ENCODE measurements around the gene HNRNPF.

DNA sequence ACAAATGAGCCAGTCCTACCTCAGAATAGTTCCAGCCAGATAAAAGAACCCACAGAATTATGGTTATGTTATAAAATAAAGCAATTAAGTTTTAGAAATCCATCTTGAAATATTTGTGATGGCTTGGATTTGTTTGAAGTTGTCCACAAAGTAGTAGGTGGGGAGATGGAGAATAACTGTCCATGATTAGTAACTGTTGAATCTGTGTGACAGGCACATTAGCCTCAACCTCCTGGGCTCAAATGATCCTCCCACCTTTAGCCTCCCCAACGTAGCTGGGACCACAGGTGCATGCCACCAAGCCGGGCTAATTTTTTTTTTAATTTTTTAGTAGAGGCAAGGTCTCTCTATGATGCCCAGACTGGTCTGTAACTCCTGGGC, 10.1 kb downstream of the HNRNPF start:
- TF ChIP-seq, protein P1, sequence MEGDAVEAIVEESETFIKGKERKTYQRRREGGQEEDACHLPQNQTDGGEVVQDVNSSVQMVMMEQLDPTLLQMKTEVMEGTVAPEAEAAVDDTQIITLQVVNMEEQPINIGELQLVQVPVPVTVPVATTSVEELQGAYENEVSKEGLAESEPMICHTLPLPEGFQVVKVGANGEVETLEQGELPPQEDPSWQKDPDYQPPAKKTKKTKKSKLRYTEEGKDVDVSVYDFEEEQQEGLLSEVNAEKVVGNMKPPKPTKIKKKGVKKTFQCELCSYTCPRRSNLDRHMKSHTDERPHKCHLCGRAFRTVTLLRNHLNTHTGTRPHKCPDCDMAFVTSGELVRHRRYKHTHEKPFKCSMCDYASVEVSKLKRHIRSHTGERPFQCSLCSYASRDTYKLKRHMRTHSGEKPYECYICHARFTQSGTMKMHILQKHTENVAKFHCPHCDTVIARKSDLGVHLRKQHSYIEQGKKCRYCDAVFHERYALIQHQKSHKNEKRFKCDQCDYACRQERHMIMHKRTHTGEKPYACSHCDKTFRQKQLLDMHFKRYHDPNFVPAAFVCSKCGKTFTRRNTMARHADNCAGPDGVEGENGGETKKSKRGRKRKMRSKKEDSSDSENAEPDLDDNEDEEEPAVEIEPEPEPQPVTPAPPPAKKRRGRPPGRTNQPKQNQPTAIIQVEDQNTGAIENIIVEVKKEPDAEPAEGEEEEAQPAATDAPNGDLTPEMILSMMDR (IDR thresholded peaks at IDR 0.05) = no peak
- no peak for TF ChIP-seq POLR2AphosphoS5 (IDR thresholded peaks at IDR 0.05; ENCODE audit: insufficient read depth in 1 of 2, low read depth in 1 of 2)

Measured in vagina (tissue), 2 donors.